HG02973 (cell line): Measurements from ENCODE around the gene RPL10.
"Not testable (repeated sequence)": the region's sequence is repeated elsewhere in the genome, so short reads cannot be mapped to it uniquely, and the experiment has no call there.

Experiments used
- ATAC-seq: cut with Tn5 transposase; IDR thresholded peaks from one replicate; pipeline ENCODE4 v1.9.1; 2021; ENCODE audit warnings: moderate library complexity; ENCODE audit not compliant: unreplicated experiment

RPL10 gene

GRCh38 chrX:154375156-154375504, 23.0 kb upstream of the RPL10 start:
- no peak for ATAC-seq

- ATAC-seq = no peak
Observed at GRCh38 chrX:154376774-154377173, 21.4 kb upstream of the RPL10 start.

- no peak for ATAC-seq
Observed at GRCh38 chrX:154378059-154378798, 19.9 kb upstream of the RPL10 start.

GRCh38 chrX:154378799-154379568, 19.2 kb upstream of the RPL10 start, which contains the start of gene EMD:
TSS of gene EMD (plus strand) at chrX:154379295. CDS start at chrX:154379485, 190 bp downstream.
- peak; percentile 77 for ATAC-seq

- ATAC-seq = no peak
Observed at GRCh38 chrX:154379569-154379951, 18.6 kb upstream of the RPL10 start.

- no peak for ATAC-seq
Observed at GRCh38 chrX:154380153-154380552, 18.0 kb upstream of the RPL10 start.

- ATAC-seq = no peak
Observed at GRCh38 chrX:154380787-154381186, 17.4 kb upstream of the RPL10 start.

GRCh38 chrX:154381271-154381670, 16.9 kb upstream of the RPL10 start:
- ATAC-seq = no peak

- no peak for ATAC-seq
Observed at GRCh38 chrX:154382483-154383069, 15.6 kb upstream of the RPL10 start.

- no peak for ATAC-seq
Observed at GRCh38 chrX:154383359-154384283, 14.6 kb upstream of the RPL10 start.

GRCh38 chrX:154384284-154384892, 13.8 kb upstream of the RPL10 start:
- no peak for ATAC-seq

- not testable (repeated sequence) for ATAC-seq
Observed at GRCh38 chrX:154388094-154388493, 10.1 kb upstream of the RPL10 start.

- not testable (repeated sequence) for ATAC-seq
Observed at GRCh38 chrX:154388649-154389048, 9.5 kb upstream of the RPL10 start.

GRCh38 chrX:154389812-154390747, 8.1 kb upstream of the RPL10 start:
- peak; percentile 68 for ATAC-seq

GRCh38 chrX:154396363-154396762, 1.8 kb upstream of the RPL10 start:
- ATAC-seq = not testable (repeated sequence)

- peak; percentile 40 for ATAC-seq
Observed at GRCh38 chrX:154396973-154397887, 947 bp upstream of the RPL10 start.

GRCh38 chrX:154398668-154399526, 720 bp downstream of the RPL10 start:
- peak; percentile 19 for ATAC-seq
